Loucy (cell line): ENCODE results near the gene HSPA12B.

Experiments used
- H2AFZ ChIP-seq: fragments of 200-600 bp; sonication (generic); 2 replicates; pipeline ENCODE4 v1.6.0; 2016; ENCODE audit warnings: antibody characterized with exemption, mild to moderate bottlenecking, low read length, moderate library complexity
- H3F3A ChIP-seq: fragments of 200-600 bp; 2 replicates; pipeline ENCODE4 v1.6.0; 2016; ENCODE audit warnings: antibody characterized with exemption, low read depth, mild to moderate bottlenecking
- H3K27me3 ChIP-seq: fragments of 200-600 bp; sonication (generic); 2 replicates; pipeline ENCODE4 v1.6.1; 2014; ENCODE audit warnings: low read length, mild to moderate bottlenecking; ENCODE audit not compliant: insufficient read depth, poor library complexity, severe bottlenecking
- H3K36me3 ChIP-seq: fragments of 200-600 bp; sonication (generic); 2 replicates; pipeline ENCODE4 v1.6.1; 2016; ENCODE audit warnings: low read length; ENCODE audit not compliant: insufficient read depth
- H3K4me1 ChIP-seq: fragments of 200-600 bp; sonication (generic); 2 replicates; pipeline ENCODE4 v1.5.1; 2014; ENCODE audit warnings: low read length, mild to moderate bottlenecking; ENCODE audit not compliant: insufficient read depth, poor library complexity, severe bottlenecking
- H3K4me2 ChIP-seq: fragments of 200-600 bp; sonication (generic); 2 replicates; pipeline ENCODE4 v1.6.0; 2014; ENCODE audit warnings: antibody characterized with exemption, low read length, low read depth, mild to moderate bottlenecking; ENCODE audit not compliant: poor library complexity, severe bottlenecking
- H3K4me3 ChIP-seq: fragments of 200-600 bp; sonication (generic); 2 replicates; pipeline ENCODE4 v1.5.1; 2014; ENCODE audit warnings: low read length, mild to moderate bottlenecking, mixed read lengths; ENCODE audit not compliant: poor library complexity, severe bottlenecking
- H3K79me2 ChIP-seq: fragments of 200-600 bp; sonication (generic); 2 replicates; pipeline ENCODE4 v1.6.1; 2014; ENCODE audit warnings: low read length; ENCODE audit not compliant: insufficient read depth
- H3K9ac ChIP-seq: fragments of 200-600 bp; sonication (generic); 2 replicates; pipeline ENCODE4 v1.6.0; 2014; ENCODE audit warnings: mild to moderate bottlenecking, low read depth, low read length, moderate library complexity; ENCODE audit not compliant: poor library complexity, severe bottlenecking
- H3K9me2 ChIP-seq: fragments of 200-600 bp; sonication (generic); replicated peaks from 2 replicates; pipeline ENCODE4 v1.6.1; 2016; ENCODE audit warnings: low read depth, low read length, mixed read lengths
- H3K9me3 ChIP-seq: fragments of 200-600 bp; sonication (generic); 2 replicates; pipeline ENCODE4 v1.6.1; 2014; ENCODE audit warnings: mild to moderate bottlenecking, antibody characterized with exemption, low read length, low read depth; ENCODE audit not compliant: insufficient read depth
- H4K20me1 ChIP-seq: fragments of 200-600 bp; sonication (generic); 2 replicates; pipeline ENCODE4 v1.6.0; 2014; ENCODE audit warnings: antibody characterized with exemption, low read length, mild to moderate bottlenecking; ENCODE audit not compliant: insufficient read depth, poor library complexity, severe bottlenecking
- CTCF ChIP-seq: fragments of 200-600 bp; sonication (generic); conservative IDR thresholded peaks from 2 replicates; pipeline ENCODE4 v1.5.1; 2014; ENCODE audit warnings: mild to moderate bottlenecking, antibody characterized with exemption, low read length
- EZH2phosphoT487 ChIP-seq: fragments of 200-600 bp; IDR thresholded peaks from 2 replicates; pipeline ENCODE4 v1.6.1; 2018; ENCODE audit warnings: antibody characterized with exemption, mild to moderate bottlenecking, moderate library complexity, borderline replicate concordance

The HSPA12B gene

GRCh38 chr20:3712279-3712873 is 20.1 kb upstream of the HSPA12B start, which contains the start of gene SIGLEC1:
SIGLEC1 (minus strand) TSS chr20:3712600; CDS start chr20:3707128, 5,472 bp downstream.
- no peak for TF ChIP-seq EZH2phosphoT487
- no peak for TF ChIP-seq CTCF
- no peaks in the 10 kb centered on the region for H4K20me1 ChIP-seq
- no peak within 1 kb of the TSS for H2AFZ ChIP-seq
- H3K9me2 ChIP-seq, result no peaks in the 10 kb centered on the region
- H3K9ac ChIP-seq, result no peak within 1 kb of the TSS
- peaks cover 3% of the 10 kb centered on the region for H3K4me1 ChIP-seq
- H3K4me2 ChIP-seq, result no peak within 1 kb of the TSS
- no peaks in the 10 kb centered on the region for H3K27me3 ChIP-seq
- no peaks in the 10 kb centered on the region for H3K36me3 ChIP-seq
- H3K9me3 ChIP-seq, result no peaks in the 10 kb centered on the region
- no peak within 1 kb of the TSS for H3K4me3 ChIP-seq
- H3K79me2 ChIP-seq, result no peaks in the 10 kb centered on the region
- no peaks in the 10 kb centered on the region for H3F3A ChIP-seq

GRCh38 chr20:3714092-3714491 is 18.4 kb upstream of the HSPA12B start:
- Histone ChIP-seq H3F3A (no peaks in the 10 kb centered on the region), H2AFZ (no peak overlapping the region), H3K27me3 (no peaks in the 10 kb centered on the region), H3K4me2 (no peak overlapping the region), H3K4me1 (peaks cover 3% of the 10 kb centered on the region), H3K9me3 (no peaks in the 10 kb centered on the region), H4K20me1 (no peaks in the 10 kb centered on the region), H3K9ac (no peak overlapping the region), H3K9me2 (no peaks in the 10 kb centered on the region), H3K4me3 (no peak overlapping the region), H3K79me2 (no peaks in the 10 kb centered on the region), H3K36me3 (no peaks in the 10 kb centered on the region)
- TF ChIP-seq CTCF, result no peak
- TF ChIP-seq EZH2phosphoT487, result no peak

- TF ChIP-seq CTCF (peak; percentile 93), EZH2phosphoT487 (no peak)
- no peak overlapping the region for H3K4me3 ChIP-seq
- no peaks in the 10 kb centered on the region for H3K27me3 ChIP-seq
- H3K79me2 ChIP-seq, result no peaks in the 10 kb centered on the region
- no peak overlapping the region for H3K9ac ChIP-seq
- no peak overlapping the region for H3K4me2 ChIP-seq
- no peaks in the 10 kb centered on the region for H3F3A ChIP-seq
- H3K9me3 ChIP-seq, result no peaks in the 10 kb centered on the region
- H3K9me2 ChIP-seq, result no peaks in the 10 kb centered on the region
- no peaks in the 10 kb centered on the region for H4K20me1 ChIP-seq
- peak overlapping the region; percentile 16; the same call in 1 of the 2 replicates for H2AFZ ChIP-seq
- no peaks in the 10 kb centered on the region for H3K4me1 ChIP-seq
- no peaks in the 10 kb centered on the region for H3K36me3 ChIP-seq
Observed at GRCh38 chr20:3716195-3716834, 16.2 kb upstream of the HSPA12B start.
